Panc1 (cell line): ENCODE results near the gene MACROD2. TPM values are rescaled to one million over a fixed set of nuclear protein-coding genes. Genes with fewer than 3 reads are reported as not detected.

Source experiments
- ATAC-seq: fragments of 200-7000 bp; cut with Tn5 transposase; 2 replicates; pipeline ENCODE4 v1.9.1; 2020; ENCODE audit warnings: mild to moderate bottlenecking, moderate library complexity
- BruUV-seq: library from RNA; stranded (reverse); fragments of 400-500 nt; replicated peaks from 2 replicates; lab custom pipeline; 2021; lab: Mats Ljungman, UMichigan
- CTCF ChIA-PET: fragments of 300-600 bp; sonication (Branson Sonifier 250); formaldehyde crosslinking; loops from one replicate; lab custom pipeline; 2022; ENCODE audit warnings: antibody characterized with exemption; lab: Charles Lee
- POLR2A ChIA-PET: fragments of 300-600 bp; sonication (Branson Sonifier 250); formaldehyde crosslinking; loops from one replicate; lab custom pipeline; 2022; ENCODE audit warnings: antibody characterized with exemption; lab: Charles Lee
- DNase-seq: peaks from one replicate; pipeline ENCODE4 v3.0.0-alpha.2; 2010; ENCODE audit warnings: low read depth, low spot score
- H3K27ac ChIP-seq: 2 replicates; pipeline ENCODE4 v1.5.1; 2011; ENCODE audit warnings: mild to moderate bottlenecking, low read length, inconsistent platforms
- H3K27me3 ChIP-seq: fragments of 200-500 bp; sonication (Bioruptor generic); 2 replicates; pipeline ENCODE4 v1.6.0; 2014; ENCODE audit warnings: low read length, inconsistent platforms; ENCODE audit not compliant: control insufficient read depth, insufficient read depth
- H3K36me3 ChIP-seq: fragments of 200-500 bp; sonication (Bioruptor generic); 2 replicates; pipeline ENCODE4 v1.5.1; 2014; ENCODE audit warnings: inconsistent platforms, mild to moderate bottlenecking, low read length, moderate library complexity; ENCODE audit not compliant: control insufficient read depth, insufficient read depth
- H3K4me1 ChIP-seq: 2 replicates; pipeline ENCODE4 v1.5.1; 2011; ENCODE audit warnings: inconsistent platforms, mild to moderate bottlenecking, low read length, moderate library complexity; ENCODE audit not compliant: control insufficient read depth, insufficient read depth
- H3K4me3 ChIP-seq, 2 experiments: 2 replicates each; pipeline ENCODE4 v1.5.1; 2011 to 2012; ENCODE audit warnings: low read depth in 2 of 2, low read length in 2 of 2, mild to moderate bottlenecking in 2 of 2, inconsistent platforms in 1 of 2, moderate library complexity in 1 of 2
- H3K9me3 ChIP-seq: fragments of 200-500 bp; sonication (Bioruptor generic); 2 replicates; pipeline ENCODE4 v1.5.1; 2014; ENCODE audit warnings: low read depth, mild to moderate bottlenecking, inconsistent platforms, low read length, moderate library complexity; ENCODE audit not compliant: control insufficient read depth, insufficient read depth
- CTCF ChIP-seq: fragments of 450-650 bp; IDR thresholded peaks from 2 replicates; pipeline ENCODE4 v1.5.1; 2017; ENCODE audit warnings: mild to moderate bottlenecking
- POLR2AphosphoS5 ChIP-seq: IDR thresholded peaks from 2 replicates; pipeline ENCODE4 v1.6.1; 2012; ENCODE audit warnings: mild to moderate bottlenecking, low read depth, low read length, moderate library complexity
- REST ChIP-seq, 2 experiments: IDR thresholded peaks; 2 replicates each; pipeline ENCODE4 v1.6.1; 2011 to 2012; ENCODE audit warnings: low read depth in 2 of 2, control low read depth in 1 of 2, low read length in 1 of 2, mild to moderate bottlenecking in 1 of 2, moderate library complexity in 1 of 2; ENCODE audit not compliant: insufficient read depth in 1 of 2
- SIN3A ChIP-seq: IDR thresholded peaks from 2 replicates; pipeline ENCODE4 v1.6.1; 2012; ENCODE audit warnings: low read depth, mild to moderate bottlenecking, low read length, moderate library complexity, borderline replicate concordance; ENCODE audit not compliant: insufficient read depth
- TCF7L2 ChIP-seq: IDR thresholded peaks from 2 replicates; pipeline ENCODE4 v1.6.1; 2011; ENCODE audit warnings: mild to moderate bottlenecking, low read depth, low read length, inconsistent platforms
- in situ Hi-C: cut with HindIII; loops from 2 replicates; pipeline ENCODE4 v1.10.0; 2016; ENCODE audit warnings: low sequenced_read_pairs, low pct_unique_long_range_greater_than_20kb
- intact Hi-C: fragments of 100-400 bp; cut with micrococcal nuclease; formaldehyde crosslinking; loops from one replicate; pipeline ENCODE4 v1.10.0; 2022; ENCODE audit not compliant: unreplicated experiment
- total RNA-seq: library from RNA; stranded (reverse); gene quantifications from one replicate; pipeline ENCODE4 v1.2.1, GENCODE V29; 2021; ENCODE audit not compliant: unreplicated experiment

Gene MACROD2
- total RNA-seq, 1 experiment from 2014 or later, result 1.2 TPM

- Histone ChIP-seq H3K9me3 (no peaks in the 10 kb centered on the region), H3K36me3 (no peaks in the 10 kb centered on the region), H3K27ac (no peak overlapping the region), H3K4me3 (no peak overlapping the region), H3K4me1 (no peaks in the 10 kb centered on the region), H3K27me3 (no peaks in the 10 kb centered on the region)
- intact Hi-C loops (no loop called here), in situ Hi-C loops (no loop called here)
- POLR2A ChIA-PET, result no interaction called here
- ATAC-seq (no peak), DNase-seq (no peak)
- no peak for TF ChIP-seq TCF7L2
- TF ChIP-seq SIN3A, result no peak
- no peak for TF ChIP-seq POLR2AphosphoS5
- no peak for TF ChIP-seq CTCF
- CTCF ChIA-PET, result no interaction called here
- no TSS peak for BruUV-seq
Measured at GRCh38 chr20:15523400-15523799, 1528.1 kb downstream of the MACROD2 start.

GRCh38 chr20:15528391-15529111, 1533.2 kb downstream of the MACROD2 start:
- in situ Hi-C loops, result no loop called here
- DNase-seq (no peak), ATAC-seq (no peak)
- ChIA-PET CTCF (no interaction called here), POLR2A (no interaction called here)
- Histone ChIP-seq H3K9me3 (no peaks in the 10 kb centered on the region), H3K27ac (no peak overlapping the region), H3K36me3 (no peaks in the 10 kb centered on the region), H3K4me1 (no peaks in the 10 kb centered on the region), H3K27me3 (no peaks in the 10 kb centered on the region), H3K4me3 (no peak overlapping the region)
- BruUV-seq, result no TSS peak
- TF ChIP-seq REST (IDR thresholded peaks at IDR 0.05; ENCODE audit: insufficient read depth in 1 of 2, low read depth in 2 of 2, low read length in 1 of 2), result no peak
- no peak for TF ChIP-seq POLR2AphosphoS5
- no peak for TF ChIP-seq SIN3A
- no peak for TF ChIP-seq TCF7L2
- TF ChIP-seq CTCF, result no peak
- intact Hi-C loops, result no loop called here
